ENCODE measurements around the gene STARD8.
A peak's percentile ranks its signal among the peaks of the same experiment; 100 is the strongest.

Gene STARD8

DNA sequence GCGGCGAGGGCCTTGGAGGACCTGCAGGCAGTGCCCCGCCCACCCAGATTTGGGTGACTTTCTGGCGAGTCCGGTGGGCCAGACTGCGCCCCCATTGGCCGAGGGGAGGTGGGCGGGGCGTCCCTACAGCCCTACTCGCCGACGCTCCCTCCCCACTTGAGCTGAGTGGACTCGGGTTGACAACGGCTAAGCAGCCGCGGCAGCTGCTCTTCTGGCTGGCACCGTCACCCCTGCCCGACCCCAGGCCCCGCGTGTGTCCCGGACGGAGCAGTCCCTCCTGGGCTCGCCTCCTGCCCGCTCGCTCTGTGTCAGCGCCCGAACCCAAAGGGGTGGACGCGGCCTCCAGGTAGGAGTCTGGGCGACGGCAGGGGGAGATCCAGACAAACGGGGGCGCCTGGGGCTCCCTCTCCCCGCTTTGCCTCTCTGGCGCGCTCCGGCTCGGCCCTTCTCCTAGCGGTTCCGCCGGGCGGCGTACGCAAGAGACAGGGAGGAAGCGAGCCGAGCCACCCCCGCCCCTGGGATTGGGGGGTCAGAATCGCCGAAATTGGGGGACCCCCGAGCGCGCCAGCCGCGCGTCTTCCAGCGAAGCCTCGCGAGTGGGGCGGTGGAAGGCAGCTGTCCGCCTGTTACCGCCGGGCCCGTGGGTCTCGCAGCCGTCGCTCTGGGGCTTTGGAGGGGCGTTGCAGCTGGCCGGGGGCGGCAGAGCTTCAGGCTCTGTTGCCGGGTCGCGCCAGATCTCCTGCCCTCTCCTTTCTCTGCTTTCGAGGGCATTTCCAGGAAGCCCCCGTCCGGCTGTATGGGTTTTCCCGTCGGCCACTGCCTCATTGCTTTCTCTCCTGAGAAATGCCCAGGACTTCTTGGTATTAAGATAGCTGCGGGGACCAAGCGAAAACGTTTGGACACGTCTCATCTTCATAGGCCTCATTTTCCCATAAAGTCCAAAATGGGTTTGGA, 46.3 kb downstream of the STARD8 start:
- peak overlapping the region; percentile 65 to 66 for H3K4me3 ChIP-seq (ENCODE audit: low read depth in 1 of 2, low read length in 1 of 2)
- H3K36me3 ChIP-seq: no peaks in the 10 kb centered on the region
- H3K9me3 ChIP-seq: no peaks in the 10 kb centered on the region
- H3K27ac ChIP-seq: peak overlapping the region; percentile 79
- peaks cover 43 to 45% of the 10 kb centered on the region in 2 experiments for H3K4me1 ChIP-seq (ENCODE audit: control insufficient read depth in 1 of 2, insufficient read depth in 1 of 2, low read depth in 1 of 2, low read length in 1 of 2)
- H3K27me3 ChIP-seq: no peaks in the 10 kb centered on the region
- TF ChIP-seq, protein P1, sequence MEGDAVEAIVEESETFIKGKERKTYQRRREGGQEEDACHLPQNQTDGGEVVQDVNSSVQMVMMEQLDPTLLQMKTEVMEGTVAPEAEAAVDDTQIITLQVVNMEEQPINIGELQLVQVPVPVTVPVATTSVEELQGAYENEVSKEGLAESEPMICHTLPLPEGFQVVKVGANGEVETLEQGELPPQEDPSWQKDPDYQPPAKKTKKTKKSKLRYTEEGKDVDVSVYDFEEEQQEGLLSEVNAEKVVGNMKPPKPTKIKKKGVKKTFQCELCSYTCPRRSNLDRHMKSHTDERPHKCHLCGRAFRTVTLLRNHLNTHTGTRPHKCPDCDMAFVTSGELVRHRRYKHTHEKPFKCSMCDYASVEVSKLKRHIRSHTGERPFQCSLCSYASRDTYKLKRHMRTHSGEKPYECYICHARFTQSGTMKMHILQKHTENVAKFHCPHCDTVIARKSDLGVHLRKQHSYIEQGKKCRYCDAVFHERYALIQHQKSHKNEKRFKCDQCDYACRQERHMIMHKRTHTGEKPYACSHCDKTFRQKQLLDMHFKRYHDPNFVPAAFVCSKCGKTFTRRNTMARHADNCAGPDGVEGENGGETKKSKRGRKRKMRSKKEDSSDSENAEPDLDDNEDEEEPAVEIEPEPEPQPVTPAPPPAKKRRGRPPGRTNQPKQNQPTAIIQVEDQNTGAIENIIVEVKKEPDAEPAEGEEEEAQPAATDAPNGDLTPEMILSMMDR (IDR thresholded peaks at IDR 0.05): no peak

DNA sequence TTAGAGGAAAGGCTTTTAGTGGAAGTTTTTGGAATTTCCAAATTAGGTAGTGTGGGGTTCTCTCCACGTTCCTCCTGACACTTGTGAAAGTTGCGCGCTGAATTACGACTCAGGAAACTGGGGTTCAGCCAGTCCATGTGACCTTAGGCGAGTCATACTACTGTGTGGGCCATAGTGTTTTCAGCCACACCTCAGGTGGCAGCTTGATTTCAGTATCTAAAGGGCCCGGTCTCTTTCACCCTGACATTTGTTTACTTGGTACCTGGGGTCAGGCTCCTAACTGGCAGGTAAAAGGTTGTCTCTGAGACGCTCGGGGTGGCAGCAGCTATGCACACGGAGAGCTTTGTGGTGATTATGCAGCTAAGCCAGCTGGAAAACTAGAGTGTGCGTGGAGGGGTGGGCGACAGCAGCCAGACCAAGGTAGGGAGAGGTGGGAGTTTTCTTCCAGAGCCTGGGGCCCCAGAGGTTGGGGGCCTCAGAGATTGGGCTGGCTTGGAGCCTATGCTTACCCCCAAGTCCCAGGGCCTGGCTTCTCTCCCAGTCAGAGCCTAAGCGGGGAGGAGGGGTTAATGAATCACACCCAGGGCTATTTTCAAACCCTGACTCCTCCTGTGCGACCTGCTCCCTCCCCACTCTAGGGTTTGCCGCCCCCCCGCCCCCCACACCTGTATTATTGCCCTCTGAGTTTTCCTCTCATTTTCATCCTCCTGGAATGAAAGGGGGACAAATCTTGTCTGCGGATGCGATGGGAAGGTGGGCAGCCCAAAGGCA, 47.2 kb downstream of the STARD8 start:
- H3K36me3 ChIP-seq: no peaks in the 10 kb centered on the region
- peaks cover 45 to 48% of the 10 kb centered on the region in 2 experiments for H3K4me1 ChIP-seq (ENCODE audit: control insufficient read depth in 1 of 2, insufficient read depth in 1 of 2, low read depth in 1 of 2, low read length in 1 of 2)
- no peaks in the 10 kb centered on the region for H3K27me3 ChIP-seq
- TF ChIP-seq, protein P1 (IDR thresholded peaks at IDR 0.05): no peak
- H3K27ac ChIP-seq: peak overlapping the region; percentile 79
- H3K4me3 ChIP-seq (ENCODE audit: low read depth in 1 of 2, low read length in 1 of 2): peak overlapping the region; percentile 65 to 66
- H3K9me3 ChIP-seq: no peaks in the 10 kb centered on the region

DNA sequence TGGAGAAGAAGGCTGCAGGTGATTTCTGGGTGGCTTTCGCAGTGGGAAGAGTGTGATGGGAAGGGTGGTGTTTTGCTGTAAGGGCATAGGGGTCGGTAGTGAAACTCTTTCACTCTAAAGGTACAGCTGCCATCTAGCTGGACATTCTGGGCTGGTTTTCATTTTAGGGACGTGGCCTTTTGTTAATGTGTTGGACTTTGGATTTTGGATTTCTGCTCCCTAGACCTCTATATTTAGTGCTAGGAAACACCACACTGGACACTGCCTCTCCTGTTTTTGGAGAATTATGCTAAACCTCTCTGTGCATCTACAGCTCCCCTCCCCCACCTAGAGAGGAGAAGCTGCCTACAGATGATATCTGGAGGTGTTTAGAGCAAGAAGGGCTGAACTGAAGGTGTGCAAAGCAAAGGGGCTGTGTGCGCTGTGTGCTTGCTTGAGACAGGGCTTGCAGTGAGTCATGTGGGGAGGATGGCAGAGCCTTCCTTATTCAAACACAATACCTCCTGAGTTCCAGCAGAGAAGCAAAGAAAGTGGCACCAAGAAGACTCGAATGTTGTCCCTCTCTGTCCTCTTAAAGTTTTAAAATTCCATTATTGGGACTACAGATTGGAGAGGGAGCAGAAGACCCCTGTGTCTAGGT, 47.9 kb downstream of the STARD8 start:
- Histone ChIP-seq H3K4me1 (ENCODE audit: control insufficient read depth in 1 of 2, insufficient read depth in 1 of 2, low read depth in 1 of 2, low read length in 1 of 2) (peaks cover 52 to 55% of the 10 kb centered on the region in 2 experiments), H3K4me3 (ENCODE audit: low read depth in 1 of 2, low read length in 1 of 2) (no peak overlapping the region), H3K9me3 (no peaks in the 10 kb centered on the region), H3K36me3 (no peaks in the 10 kb centered on the region), H3K27ac (peak overlapping the region; percentile 79), H3K27me3 (no peaks in the 10 kb centered on the region)
- TF ChIP-seq, protein P1 (IDR thresholded peaks at IDR 0.05): no peak

DNA sequence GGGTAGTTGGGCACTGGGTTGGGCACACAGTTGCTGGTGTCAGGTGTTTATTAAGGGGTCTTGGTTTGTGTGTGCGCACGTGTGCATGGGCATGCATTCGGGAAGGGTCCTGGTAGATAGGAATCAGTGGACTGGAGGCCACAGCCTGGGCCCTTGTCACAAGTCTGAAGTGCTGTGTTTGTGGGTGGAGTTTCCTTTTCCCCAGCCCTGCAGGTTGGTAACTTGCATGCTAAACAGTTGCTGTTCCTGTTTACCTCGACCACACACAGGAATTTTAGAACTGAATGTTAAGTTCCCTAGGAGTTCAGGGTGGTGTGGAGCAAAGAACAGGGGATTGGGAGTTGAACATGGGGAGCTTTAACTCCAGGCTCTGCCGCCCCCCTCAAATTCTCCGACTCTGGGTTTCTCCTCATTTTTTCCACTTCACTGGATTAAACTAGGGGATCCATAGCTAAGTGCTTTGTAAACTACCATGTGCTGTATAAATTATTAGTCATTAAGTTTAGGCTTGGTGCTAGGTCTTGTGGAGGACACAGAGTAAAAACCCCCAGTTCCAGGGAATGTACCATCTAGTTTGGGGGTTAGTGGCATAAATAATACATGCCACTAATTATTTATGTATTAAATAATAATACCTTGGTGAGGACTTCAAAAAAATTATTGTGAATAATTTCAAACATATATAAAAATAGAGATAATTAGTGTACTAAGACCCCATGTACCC, 49.0 kb downstream of the STARD8 start:
- Histone ChIP-seq H3K4me3 (ENCODE audit: low read depth in 1 of 2, low read length in 1 of 2) (peak overlapping the region in 1 of 2 experiments; percentile 20), H3K27me3 (no peaks in the 10 kb centered on the region), H3K36me3 (no peaks in the 10 kb centered on the region), H3K9me3 (no peaks in the 10 kb centered on the region), H3K27ac (peak overlapping the region; percentile 79), H3K4me1 (ENCODE audit: control insufficient read depth in 1 of 2, insufficient read depth in 1 of 2, low read depth in 1 of 2, low read length in 1 of 2) (peaks cover 54 to 61% of the 10 kb centered on the region in 2 experiments)
- TF ChIP-seq, protein P1 (IDR thresholded peaks at IDR 0.05): no peak

DNA sequence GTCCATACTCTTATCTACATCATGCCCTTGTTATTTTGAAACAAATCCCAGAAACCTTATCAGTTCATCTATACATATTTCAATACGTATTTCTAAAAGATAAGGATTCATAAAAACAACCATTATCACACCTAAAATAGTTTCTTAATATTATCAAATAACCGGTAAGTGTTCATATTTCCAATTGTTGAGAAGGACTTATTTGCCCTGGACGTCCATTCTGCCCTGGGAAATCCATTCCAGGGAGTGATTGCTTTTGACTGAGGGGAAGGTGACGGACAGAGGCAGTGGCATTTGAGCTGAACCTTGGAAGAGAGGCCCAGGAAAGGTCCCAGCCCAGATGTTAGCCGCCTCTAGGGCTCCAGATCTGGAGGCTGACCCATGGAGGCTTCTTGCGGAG, 49.6 kb downstream of the STARD8 start:
- Histone ChIP-seq H3K27me3 (no peaks in the 10 kb centered on the region), H3K9me3 (no peaks in the 10 kb centered on the region), H3K27ac (peak overlapping the region; percentile 79), H3K4me3 (ENCODE audit: low read depth in 1 of 2, low read length in 1 of 2) (no peak overlapping the region), H3K36me3 (no peaks in the 10 kb centered on the region), H3K4me1 (ENCODE audit: control insufficient read depth in 1 of 2, insufficient read depth in 1 of 2, low read depth in 1 of 2, low read length in 1 of 2) (peaks cover 54 to 61% of the 10 kb centered on the region in 2 experiments)
- TF ChIP-seq, protein P1 (IDR thresholded peaks at IDR 0.05): no peak

Data from neutrophil (primary cell).